Measurements from ENCODE around the gene MACF1. TPM values are rescaled to one million over a fixed set of nuclear protein-coding genes. Genes with fewer than 3 reads are reported as not detected.
A peak's percentile ranks its signal among the peaks of the same experiment; 100 is the strongest.

MACF1 gene
- total RNA-seq, 4 donors from 2014 or later, result 210 to 602 (median 573) TPM

- DNase-seq, result no peak
- Histone ChIP-seq H3K9me3 (no peaks in the 10 kb centered on the region), H3K27me3 (no peaks in the 10 kb centered on the region), H3K27ac (peak overlapping the region in 1 of 2 donors; percentile 26), H3K4me3 (no peak overlapping the region), H3K36me3 (no peaks in the 10 kb centered on the region), H3K4me1 (peaks cover 0 to 13% of the 10 kb centered on the region in 2 donors)
- TF ChIP-seq CTCF (IDR thresholded peaks at IDR 0.05) (no peak), POLR2A (IDR thresholded peaks at IDR 0.05) (no peak)
- intact Hi-C loops (cut with DNase I; ENCODE audit: low total_unique reads), result no loop called here
Measured at GRCh38 chr1:39401106-39401505, 196.6 kb downstream of the MACF1 start.

GRCh38 chr1:39404876-39405275 is 200.4 kb downstream of the MACF1 start:
- TF ChIP-seq CTCF (IDR thresholded peaks at IDR 0.05), result no peak
- no peak for TF ChIP-seq POLR2A (IDR thresholded peaks at IDR 0.05)
- Histone ChIP-seq H3K27ac (peak overlapping the region; percentile 35 to 91), H3K4me1 (peaks cover 5 to 8% of the 10 kb centered on the region in 2 donors), H3K36me3 (no peaks in the 10 kb centered on the region), H3K27me3 (no peaks in the 10 kb centered on the region), H3K9me3 (no peaks in the 10 kb centered on the region), H3K4me3 (no peak overlapping the region)
- intact Hi-C loops (cut with DNase I; ENCODE audit: low total_unique reads), result no loop called here
- no peak for DNase-seq

GRCh38 chr1:39405358-39405757 is 200.9 kb downstream of the MACF1 start:
- H3K36me3 ChIP-seq, result no peaks in the 10 kb centered on the region
- no peak overlapping the region for H3K4me3 ChIP-seq
- no peaks in the 10 kb centered on the region for H3K27me3 ChIP-seq
- H3K27ac ChIP-seq, result peak overlapping the region; percentile 35 to 91
- H3K9me3 ChIP-seq, result no peaks in the 10 kb centered on the region
- peak in 1 of 2 donors; percentile 35 for DNase-seq
- TF ChIP-seq POLR2A (IDR thresholded peaks at IDR 0.05), result no peak
- TF ChIP-seq CTCF (IDR thresholded peaks at IDR 0.05), result no peak
- peaks cover 9 to 11% of the 10 kb centered on the region in 2 donors for H3K4me1 ChIP-seq
- intact Hi-C loops (cut with DNase I; ENCODE audit: low total_unique reads), result no loop called here

- no peak overlapping the region for H3K4me3 ChIP-seq
- no peaks in the 10 kb centered on the region for H3K36me3 ChIP-seq
- H3K4me1 ChIP-seq, result peaks cover 9 to 18% of the 10 kb centered on the region in 2 donors
- no peak for DNase-seq
- H3K27me3 ChIP-seq, result no peaks in the 10 kb centered on the region
- intact Hi-C loops (cut with DNase I; ENCODE audit: low total_unique reads), result no loop called here
- H3K27ac ChIP-seq, result peak overlapping the region; percentile 91 to 93
- no peak for TF ChIP-seq CTCF (IDR thresholded peaks at IDR 0.05)
- TF ChIP-seq POLR2A (IDR thresholded peaks at IDR 0.05), result no peak
- no peaks in the 10 kb centered on the region for H3K9me3 ChIP-seq
Measured at GRCh38 chr1:39406533-39407450, 202.3 kb downstream of the MACF1 start.

- TF ChIP-seq CTCF (IDR thresholded peaks at IDR 0.05) (no peak), POLR2A (IDR thresholded peaks at IDR 0.05) (no peak)
- H3K27me3 ChIP-seq, result no peaks in the 10 kb centered on the region
- H3K36me3 ChIP-seq, result no peaks in the 10 kb centered on the region
- no peak for DNase-seq
- no peak overlapping the region for H3K4me3 ChIP-seq
- H3K9me3 ChIP-seq, result no peaks in the 10 kb centered on the region
- peaks cover 15 to 24% of the 10 kb centered on the region in 2 donors for H3K4me1 ChIP-seq
- intact Hi-C loops (cut with DNase I; ENCODE audit: low total_unique reads), result no loop called here
- peak overlapping the region; percentile 91 to 93 for H3K27ac ChIP-seq
Measured at GRCh38 chr1:39407510-39407895, 203.0 kb downstream of the MACF1 start.

Data from uterus (tissue), 4 donors.